Endothelial cell of umbilical vein (primary cell): ENCODE measurements around the gene NKX2-8. TPM values are rescaled to one million over a fixed set of nuclear protein-coding genes. Genes with fewer than 3 reads are reported as not detected.

Experiments used
- BruUV-seq: library from RNA; stranded (reverse); fragments of 400-500 nt; replicated peaks from 2 replicates; lab custom pipeline; 2021; lab: Mats Ljungman, UMichigan
- CTCF ChIA-PET: fragments of 300-600, 350-600 bp; sonication (Branson Sonifier 250); formaldehyde crosslinking; loops from one replicate; lab custom pipeline; 2021; ENCODE audit warnings: antibody characterized with exemption, inconsistent platforms; lab: Charles Lee
- POLR2A ChIA-PET: fragments of 300-600, 350-600 bp; sonication (Branson Sonifier 250); formaldehyde crosslinking; loops from one replicate; lab custom pipeline; 2021; ENCODE audit warnings: antibody characterized with exemption, inconsistent platforms; lab: Charles Lee
- DNase-seq: peaks from one replicate; pipeline ENCODE4 v3.0.0-alpha.2; 2011; ENCODE audit warnings: low read depth, low spot score
- FAIRE-seq: peaks from 2 replicates; lab custom pipeline; 2011; peaks lifted over from hg19 to GRCh38; lab: Jason Lieb, UNC
- H2AFZ ChIP-seq: 2 replicates; pipeline ENCODE4 v1.6.0; 2012; ENCODE audit warnings: low read depth, low read length, control low read depth, inconsistent platforms
- H3K27ac ChIP-seq: 2 replicates; pipeline ENCODE4 v1.5.1; 2011; ENCODE audit warnings: low read depth, mild to moderate bottlenecking, control low read depth, low read length, moderate library complexity; ENCODE audit not compliant: insufficient read depth
- H3K27me3 ChIP-seq, 2 experiments: 2 replicates each; pipeline versions ENCODE4 v1.6.0 to v1.6.1; 2011; ENCODE audit warnings: low read length in 2 of 2, mixed read lengths in 1 of 2; ENCODE audit not compliant: control insufficient read depth in 2 of 2, insufficient read depth in 2 of 2
- H3K36me3 ChIP-seq, 2 experiments: 2 replicates in 1 of 2; 3 replicates in 1 of 2; pipeline ENCODE4 v1.5.1; 2011; ENCODE audit warnings: low read length in 2 of 2, mild to moderate bottlenecking in 1 of 2, moderate library complexity in 1 of 2; ENCODE audit not compliant: control insufficient read depth in 2 of 2, insufficient read depth in 2 of 2; ENCODE audit errors: extremely low read depth in 1 of 2
- H3K4me1 ChIP-seq: 3 replicates; pipeline ENCODE4 v1.5.1; 2011; ENCODE audit warnings: mild to moderate bottlenecking, low read length; ENCODE audit not compliant: control insufficient read depth, insufficient read depth; ENCODE audit errors: extremely low read depth
- H3K4me2 ChIP-seq: 2 replicates; pipeline ENCODE4 v1.6.1; 2011; ENCODE audit warnings: low read length, control low read depth, mixed read lengths; ENCODE audit not compliant: insufficient read depth
- H3K4me3 ChIP-seq, 3 experiments: fragments of 200-600 bp in 1 of 3; sonication (generic), shearing (Covaris generic) in 1 of 3; replicated peaks in 1 of 3; 2 replicates each; pipeline ENCODE4 v1.5.1; 2011 to 2016; ENCODE audit warnings: control low read depth in 3 of 3, low read length in 3 of 3, mild to moderate bottlenecking in 2 of 3, inconsistent platforms in 1 of 3, low read depth in 1 of 3, moderate library complexity in 1 of 3; ENCODE audit not compliant: insufficient read depth in 1 of 3
- H3K79me2 ChIP-seq: 2 replicates; pipeline ENCODE4 v1.6.0; 2012; ENCODE audit warnings: low read length, inconsistent platforms; ENCODE audit not compliant: control insufficient read depth, insufficient read depth
- H3K9ac ChIP-seq: replicated peaks from 2 replicates; pipeline ENCODE3; 2011; ENCODE audit warnings: low read length, control low read depth; ENCODE audit not compliant: insufficient read depth; ENCODE audit errors: extremely low read depth
- H3K9me1 ChIP-seq: replicated peaks from 3 replicates; pipeline ENCODE4 v1.6.0; 2011; ENCODE audit warnings: mild to moderate bottlenecking, low read length; ENCODE audit not compliant: control insufficient read depth, insufficient read depth; ENCODE audit errors: extremely low read depth
- H3K9me3 ChIP-seq: replicated peaks from 2 replicates; pipeline ENCODE4 v1.5.1; 2012; ENCODE audit warnings: low read length, inconsistent platforms; ENCODE audit not compliant: control insufficient read depth, insufficient read depth
- H4K20me1 ChIP-seq: replicated peaks from 2 replicates; pipeline ENCODE3; 2011; ENCODE audit warnings: mild to moderate bottlenecking, low read length; ENCODE audit not compliant: control insufficient read depth, insufficient read depth; ENCODE audit errors: extremely low read depth
- CTCF ChIP-seq, 2 donors: IDR thresholded peaks; 1 replicate in 1 of 2; 2 replicates in 1 of 2; pipeline ENCODE4 v1.5.1; 2011; ENCODE audit warnings: low read length in 2 of 2, mild to moderate bottlenecking in 2 of 2, moderate library complexity in 2 of 2, control low read depth in 1 of 2, inconsistent platforms in 1 of 2, low read depth in 1 of 2; ENCODE audit not compliant: insufficient read depth in 1 of 2; ENCODE audit errors: extremely low read depth in 1 of 2
- EZH2 ChIP-seq: IDR thresholded peaks from 2 replicates; pipeline ENCODE4 v1.6.1; 2012; ENCODE audit warnings: borderline replicate concordance, low read depth, mild to moderate bottlenecking, moderate library complexity, low read length, inconsistent platforms; ENCODE audit not compliant: severe bottlenecking
- FOS ChIP-seq: IDR thresholded peaks from 2 replicates; pipeline ENCODE4 v1.6.1; 2011; ENCODE audit warnings: mild to moderate bottlenecking, low read length, moderate library complexity, borderline replicate concordance; ENCODE audit not compliant: insufficient read depth
- GATA2 ChIP-seq: IDR thresholded peaks from 2 replicates; pipeline ENCODE4 v1.7.0; 2011; ENCODE audit warnings: low read depth, mild to moderate bottlenecking, moderate library complexity, mixed read lengths, low read length; ENCODE audit not compliant: insufficient read length, insufficient read depth
- JUN ChIP-seq: IDR thresholded peaks from 2 replicates; pipeline ENCODE4 v1.6.1; 2011; ENCODE audit warnings: borderline replicate concordance, low read depth; ENCODE audit not compliant: insufficient read length, insufficient read depth
- MAX ChIP-seq: IDR thresholded peaks from 2 replicates; pipeline ENCODE4 v1.6.1; 2011; ENCODE audit not compliant: insufficient read depth, insufficient read length
- MYC ChIP-seq: IDR thresholded peaks from one replicate; pipeline ENCODE4 v1.6.1; 2011; ENCODE audit warnings: mild to moderate bottlenecking, low read depth, low read length
- POLR2A ChIP-seq: IDR thresholded peaks from 2 replicates; pipeline ENCODE4 v1.6.1; 2012; ENCODE audit warnings: low read depth, mild to moderate bottlenecking, control low read depth, low read length
- POLR2AphosphoS5 ChIP-seq: IDR thresholded peaks from 2 replicates; pipeline ENCODE4 v1.6.1; 2012; ENCODE audit warnings: low read depth, mild to moderate bottlenecking, control low read depth, low read length, moderate library complexity; ENCODE audit not compliant: insufficient read depth
- dilution Hi-C: fragments of 300-500 bp; cut with MboI; formaldehyde crosslinking; loops from one replicate; pipeline ENCODE4 v1.15.0; 2019; ENCODE audit warnings: low sequenced_read_pairs; ENCODE audit not compliant: extremely low pct_ligation_motif_present
- intact Hi-C: fragments of 100-400 bp; cut with micrococcal nuclease; formaldehyde crosslinking; loops from one replicate; pipeline ENCODE4 v1.10.0; 2022
- polyA plus RNA-seq, 4 experiments: library from polyadenylated mRNA; depleted of rRNA in 3 of 4; stranded (reverse) in 3 of 4; unstranded in 1 of 4; fragments of >200 nt; gene quantifications; 2 replicates each; pipeline versions ENCODE4 v1.2.1 to v1.2.3, GENCODE V29; 2011 to 2012; ENCODE audit warnings: missing spikeins in 1 of 4
- total RNA-seq: library from RNA; stranded (reverse); gene quantifications from 2 replicates; pipeline ENCODE4 v1.2.3, GENCODE V29; 2021

The NKX2-8 gene
- total and polyA plus RNA-seq, 2 donors (not counting 3 experiments of a cell fraction or from before 2014, with no cell fraction given) = not detected

GRCh38 chr14:36625436-36625835 lies 43.0 kb upstream of the NKX2-8 start:
- no peak overlapping the region for H2AFZ ChIP-seq
- dilution Hi-C loops = no loop called here
- H3K79me2 ChIP-seq = no peaks in the 10 kb centered on the region
- no peak overlapping the region for H3K4me3 ChIP-seq
- ChIA-PET POLR2A (no interaction called here), CTCF (interaction anchor here (0.8 to 0.9 kb wide), 3 partner anchors 8 to 72 kb away, joined by 3 read pairs; partner anchors contain the start of gene NKX2-8)
- intact Hi-C loops = no loop called here
- no peak overlapping the region for H3K9ac ChIP-seq
- TF ChIP-seq EZH2 (no peak), FOS (no peak), POLR2A (no peak), MAX (no peak), JUN (no peak), GATA2 (no peak), MYC (no peak), CTCF (IDR thresholded peaks at IDR 0.05; ENCODE audit: extremely low read depth in 1 of 2, insufficient read depth in 1 of 2, low read depth in 1 of 2, low read length in 2 of 2) (no peak), POLR2AphosphoS5 (no peak)
- no peak overlapping the region for H3K4me2 ChIP-seq
- H3K27ac ChIP-seq = no peak overlapping the region
- peaks cover 4 to 5% of the 10 kb centered on the region in 2 experiments for H3K27me3 ChIP-seq
- BruUV-seq = no TSS peak
- H3K4me1 ChIP-seq = no peaks in the 10 kb centered on the region
- no peaks in the 10 kb centered on the region for H3K36me3 ChIP-seq
- no peaks in the 10 kb centered on the region for H3K9me3 ChIP-seq
- no peak for FAIRE-seq
- H3K9me1 ChIP-seq = no peaks in the 10 kb centered on the region
- no peak for DNase-seq
- no peaks in the 10 kb centered on the region for H4K20me1 ChIP-seq
